ENCODE data around the gene TPSD1. TPM values are rescaled to one million over a fixed set of nuclear protein-coding genes. Genes with fewer than 3 reads are reported as not detected.
"Not testable (repeated sequence)": the region's sequence is repeated elsewhere in the genome, so short reads cannot be mapped to it uniquely, and the experiment has no call there.

Gene TPSD1
- total RNA-seq (not detected in 2 replicates), polyA plus RNA-seq (not detected in 2 replicates)

GRCh38 chr16:1255276-1256122, at the start of gene TPSD1:
Gene TPSD1, plus strand, starts transcription at chr16:1256069. Its CDS starts 212 bp downstream, at chr16:1256281.
- not testable (repeated sequence) for H3K36me3 ChIP-seq (replicated peaks; ENCODE audit: insufficient read depth, low read depth); H3K27ac ChIP-seq; H3K9me3 ChIP-seq (ENCODE audit: low read depth); H2AFZ ChIP-seq; H3K27me3 ChIP-seq; H3K4me1 ChIP-seq (ENCODE audit: insufficient read depth); H3K79me2 ChIP-seq; DNase-seq (ENCODE audit: low spot score); H3K9me2 ChIP-seq (replicated peaks; ENCODE audit: insufficient read depth); H4K20me1 ChIP-seq (ENCODE audit: insufficient read depth, poor library complexity, severe bottlenecking); H3K4me2 ChIP-seq; H3K4me3 ChIP-seq
- WGBS (ENCODE audit: low lambda C conversion rate, missing lambda C conversion rate) = 86% methylated on average over 21 of the region's 26 CpGs

DNA sequence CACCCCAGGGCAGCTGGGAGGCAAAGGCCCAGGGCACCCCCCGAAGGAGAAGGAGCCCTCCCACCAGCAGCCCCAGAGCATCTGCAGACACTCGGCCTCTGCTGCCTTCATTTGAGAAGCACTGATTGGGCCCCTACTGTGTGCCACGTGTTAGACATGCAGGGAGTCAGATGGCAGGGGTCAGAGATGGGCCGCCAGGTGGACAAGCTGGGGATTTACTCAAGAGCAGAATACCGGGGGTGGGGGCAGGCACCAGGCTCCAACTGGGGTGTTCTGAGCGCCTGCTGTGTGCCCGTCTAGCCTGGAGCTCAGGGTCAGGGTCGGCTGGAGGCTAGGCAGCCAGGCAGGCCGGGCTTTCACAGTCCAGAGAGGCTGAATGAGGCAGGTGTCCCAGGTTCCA, 49.5 kb upstream of the TPSD1 start:
- DNase-seq (ENCODE audit: low spot score) = no peak
- TF ChIP-seq EZH2 (IDR thresholded peaks at IDR 0.05; ENCODE audit: borderline replicate concordance) (no peak), EZH2phosphoT487 (IDR thresholded peaks at IDR 0.05; ENCODE audit: low read depth, severe bottlenecking, unreplicated experiment) (no peak)
- TF ChIP-seq, protein P1, sequence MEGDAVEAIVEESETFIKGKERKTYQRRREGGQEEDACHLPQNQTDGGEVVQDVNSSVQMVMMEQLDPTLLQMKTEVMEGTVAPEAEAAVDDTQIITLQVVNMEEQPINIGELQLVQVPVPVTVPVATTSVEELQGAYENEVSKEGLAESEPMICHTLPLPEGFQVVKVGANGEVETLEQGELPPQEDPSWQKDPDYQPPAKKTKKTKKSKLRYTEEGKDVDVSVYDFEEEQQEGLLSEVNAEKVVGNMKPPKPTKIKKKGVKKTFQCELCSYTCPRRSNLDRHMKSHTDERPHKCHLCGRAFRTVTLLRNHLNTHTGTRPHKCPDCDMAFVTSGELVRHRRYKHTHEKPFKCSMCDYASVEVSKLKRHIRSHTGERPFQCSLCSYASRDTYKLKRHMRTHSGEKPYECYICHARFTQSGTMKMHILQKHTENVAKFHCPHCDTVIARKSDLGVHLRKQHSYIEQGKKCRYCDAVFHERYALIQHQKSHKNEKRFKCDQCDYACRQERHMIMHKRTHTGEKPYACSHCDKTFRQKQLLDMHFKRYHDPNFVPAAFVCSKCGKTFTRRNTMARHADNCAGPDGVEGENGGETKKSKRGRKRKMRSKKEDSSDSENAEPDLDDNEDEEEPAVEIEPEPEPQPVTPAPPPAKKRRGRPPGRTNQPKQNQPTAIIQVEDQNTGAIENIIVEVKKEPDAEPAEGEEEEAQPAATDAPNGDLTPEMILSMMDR (IDR thresholded peaks at IDR 0.05; ENCODE audit: poor library complexity) = no peak
- Histone ChIP-seq H3K9me2 (replicated peaks; ENCODE audit: insufficient read depth) (no peaks in the 10 kb centered on the region), H3K4me2 (no peak overlapping the region), H3K79me2 (no peaks in the 10 kb centered on the region), H3K27ac (no peak overlapping the region), H2AFZ (no peak overlapping the region), H3K36me3 (replicated peaks; ENCODE audit: insufficient read depth, low read depth) (no peaks in the 10 kb centered on the region), H4K20me1 (ENCODE audit: insufficient read depth, poor library complexity, severe bottlenecking) (no peaks in the 10 kb centered on the region), H3K9me3 (ENCODE audit: low read depth) (no peaks in the 10 kb centered on the region), H3K4me1 (ENCODE audit: insufficient read depth) (no peaks in the 10 kb centered on the region), H3K4me3 (no peak overlapping the region), H3K27me3 (no peaks in the 10 kb centered on the region)
- 89% methylated on average over 9 of the region's 9 CpGs for WGBS (ENCODE audit: low lambda C conversion rate, missing lambda C conversion rate)

- H3K27ac ChIP-seq = no peak overlapping the region
- no peaks in the 10 kb centered on the region for H4K20me1 ChIP-seq (ENCODE audit: insufficient read depth, poor library complexity, severe bottlenecking)
- 93% methylated on average over 14 of the region's 16 CpGs for WGBS (ENCODE audit: low lambda C conversion rate, missing lambda C conversion rate)
These were observed 49.1 kb upstream of the TPSD1 start for GRCh38 chr16:1206786-1207185.

More at GRCh38 chr16:1206786-1207185, 49.1 kb upstream of the TPSD1 start:
- DNase-seq (ENCODE audit: low spot score) = no peak
- Histone ChIP-seq H3K79me2 (no peaks in the 10 kb centered on the region), H3K9me2 (replicated peaks; ENCODE audit: insufficient read depth) (no peaks in the 10 kb centered on the region), H3K4me1 (ENCODE audit: insufficient read depth) (no peaks in the 10 kb centered on the region), H3K27me3 (no peaks in the 10 kb centered on the region), H3K9me3 (ENCODE audit: low read depth) (no peaks in the 10 kb centered on the region), H3K4me2 (no peak overlapping the region), H3K36me3 (replicated peaks; ENCODE audit: insufficient read depth, low read depth) (no peaks in the 10 kb centered on the region), H3K4me3 (no peak overlapping the region), H2AFZ (no peak overlapping the region)
- TF ChIP-seq, protein P1 (IDR thresholded peaks at IDR 0.05; ENCODE audit: poor library complexity) = no peak
- no peak for TF ChIP-seq EZH2 (IDR thresholded peaks at IDR 0.05; ENCODE audit: borderline replicate concordance)
- no peak for TF ChIP-seq EZH2phosphoT487 (IDR thresholded peaks at IDR 0.05; ENCODE audit: low read depth, severe bottlenecking, unreplicated experiment)
